Neural cell (in vitro differentiated cells): Measurements from ENCODE around the gene TCFL5.

Experiments used
- CTCF ChIP-seq: fragments of 450-650 bp; IDR thresholded peaks from 2 replicates; pipeline ENCODE4 v1.5.1; 2014; ENCODE audit warnings: antibody characterized with exemption, mild to moderate bottlenecking, moderate library complexity; ENCODE audit not compliant: poor library complexity, severe bottlenecking
- EP300 ChIP-seq: fragments of 450-650 bp; conservative IDR thresholded peaks from 2 replicates; pipeline ENCODE4 v1.6.1; 2014; ENCODE audit warnings: antibody characterized with exemption, mild to moderate bottlenecking, moderate library complexity; ENCODE audit not compliant: poor library complexity, severe bottlenecking
- MXI1 ChIP-seq: fragments of 450-650 bp; conservative IDR thresholded peaks from 2 replicates; pipeline ENCODE4 v1.6.1; 2014; ENCODE audit warnings: antibody characterized with exemption, mild to moderate bottlenecking; ENCODE audit not compliant: poor library complexity, severe bottlenecking
- POLR2AphosphoS5 ChIP-seq: IDR thresholded peaks from 2 replicates; pipeline ENCODE4 v1.6.1; 2012
- RAD21 ChIP-seq: fragments of 450-650 bp; conservative IDR thresholded peaks from 2 replicates; pipeline ENCODE4 v1.6.1; 2014; ENCODE audit warnings: antibody characterized with exemption, mild to moderate bottlenecking, moderate library complexity
- REST ChIP-seq: IDR thresholded peaks from 2 replicates; pipeline ENCODE4 v1.6.1; 2012; ENCODE audit warnings: borderline replicate concordance
- SMC3 ChIP-seq: fragments of 450-650 bp; conservative IDR thresholded peaks from 2 replicates; pipeline ENCODE4 v1.6.1; 2014; ENCODE audit warnings: antibody characterized with exemption, mild to moderate bottlenecking, moderate library complexity; ENCODE audit not compliant: poor library complexity
- TAF1 ChIP-seq: IDR thresholded peaks from 2 replicates; pipeline ENCODE4 v1.6.1; 2012; ENCODE audit warnings: low read depth

- no peak for TF ChIP-seq EP300
- no peak for TF ChIP-seq CTCF
- no peak for TF ChIP-seq RAD21
- TF ChIP-seq POLR2AphosphoS5: no peak
- no peak for TF ChIP-seq MXI1
- TF ChIP-seq REST: no peak
- no peak for TF ChIP-seq TAF1
- TF ChIP-seq SMC3: no peak
Observed at GRCh38 chr20:62825333-62825985, 36.2 kb downstream of the TCFL5 start.
